H9 (cell line): ENCODE data around the gene LRP1B. TPM values are rescaled to one million over a fixed set of nuclear protein-coding genes. Genes with fewer than 3 reads are reported as not detected.

Experiments
- DNase-seq: peaks from one replicate; pipeline ENCODE4 v3.0.0-alpha.2; 2017
- H2AFZ ChIP-seq: one replicate; pipeline ENCODE4 v1.6.1; 2013; ENCODE audit warnings: mild to moderate bottlenecking, low read length, control low read depth, moderate library complexity
- H2AK5ac ChIP-seq: 2 replicates; pipeline ENCODE4 v1.6.1; 2013; ENCODE audit warnings: low read length, control low read depth, mixed read lengths; ENCODE audit not compliant: insufficient read length
- H2BK120ac ChIP-seq: one replicate; pipeline ENCODE4 v1.6.1; 2013; ENCODE audit warnings: low read depth, mild to moderate bottlenecking, low read length, control low read depth, inconsistent platforms; ENCODE audit not compliant: poor library complexity, severe bottlenecking
- H2BK12ac ChIP-seq: 2 replicates; pipeline ENCODE4 v1.6.1; 2013; ENCODE audit warnings: low read length, control low read depth, mixed read lengths, low read depth; ENCODE audit not compliant: insufficient read length
- H2BK15ac ChIP-seq: 2 replicates; pipeline ENCODE4 v1.6.1; 2013; ENCODE audit warnings: low read depth, low read length, control low read depth
- H2BK20ac ChIP-seq: one replicate; pipeline ENCODE4 v1.6.1; 2013; ENCODE audit warnings: low read depth, mild to moderate bottlenecking, low read length, control low read depth, inconsistent platforms; ENCODE audit not compliant: poor library complexity, severe bottlenecking
- H2BK5ac ChIP-seq: 2 replicates; pipeline ENCODE4 v1.6.1; 2013; ENCODE audit warnings: low read length, control low read depth, mixed read lengths; ENCODE audit not compliant: insufficient read length
- H3K14ac ChIP-seq: 2 replicates; pipeline ENCODE4 v1.6.1; 2013; ENCODE audit warnings: low read length, control low read depth; ENCODE audit not compliant: insufficient read depth
- H3K18ac ChIP-seq: 2 replicates; pipeline ENCODE4 v1.6.1; 2013; ENCODE audit warnings: low read depth, mild to moderate bottlenecking, mixed read lengths, low read length, control low read depth; ENCODE audit not compliant: insufficient read length
- H3K23ac ChIP-seq: 2 replicates; pipeline ENCODE4 v1.6.1; 2013; ENCODE audit warnings: low read length, control low read depth, mixed read lengths, low read depth; ENCODE audit not compliant: insufficient read length
- H3K23me2 ChIP-seq: 2 replicates; pipeline ENCODE4 v1.6.1; 2013; ENCODE audit warnings: low read depth, mild to moderate bottlenecking, mixed read lengths, low read length, control low read depth; ENCODE audit not compliant: insufficient read length, poor library complexity, severe bottlenecking
- H3K27ac ChIP-seq: 2 replicates; pipeline ENCODE4 v1.5.1; 2013; ENCODE audit warnings: low read length, control low read depth, mixed read lengths, low read depth; ENCODE audit not compliant: insufficient read length
- H3K27me3 ChIP-seq: 2 replicates; pipeline ENCODE4 v1.6.1; 2013; ENCODE audit warnings: low read length, control low read depth, inconsistent platforms; ENCODE audit not compliant: insufficient read depth
- H3K4ac ChIP-seq: 2 replicates; pipeline ENCODE4 v1.6.1; 2013; ENCODE audit warnings: low read depth, mild to moderate bottlenecking, control low read depth, inconsistent platforms, low read length, moderate library complexity
- H3K4me1 ChIP-seq: 2 replicates; pipeline ENCODE4 v1.6.1; 2013; ENCODE audit warnings: low read length, control low read depth, inconsistent platforms; ENCODE audit not compliant: insufficient read depth
- H3K4me2 ChIP-seq: 2 replicates; pipeline ENCODE4 v1.6.1; 2013; ENCODE audit warnings: low read length, control low read depth, mixed read lengths; ENCODE audit not compliant: insufficient read length, insufficient read depth
- H3K56ac ChIP-seq: 2 replicates; pipeline ENCODE4 v1.6.1; 2013; ENCODE audit warnings: low read depth, mild to moderate bottlenecking, mixed read lengths, low read length, control low read depth; ENCODE audit not compliant: insufficient read length
- H3K79me1 ChIP-seq: 2 replicates; pipeline ENCODE4 v1.6.1; 2013; ENCODE audit warnings: low read depth, mild to moderate bottlenecking, moderate library complexity, low read length, control low read depth, inconsistent platforms; ENCODE audit not compliant: insufficient read depth, poor library complexity, severe bottlenecking
- H3K79me2 ChIP-seq: 2 replicates; pipeline ENCODE4 v1.6.1; 2013; ENCODE audit warnings: low read length, control low read depth, inconsistent platforms; ENCODE audit not compliant: insufficient read depth
- H3K9ac ChIP-seq: 2 replicates; pipeline ENCODE4 v1.6.1; 2013; ENCODE audit warnings: low read length, control low read depth, mixed read lengths; ENCODE audit not compliant: insufficient read length; ENCODE audit errors: extremely low read depth
- H3K9me3 ChIP-seq: one replicate; pipeline ENCODE4 v1.6.1; 2013; ENCODE audit warnings: low read depth, low read length, inconsistent platforms; ENCODE audit not compliant: control insufficient read depth
- H3T11ph ChIP-seq: one replicate; pipeline ENCODE4 v1.6.1; 2013; ENCODE audit warnings: mild to moderate bottlenecking, low read length, control low read depth, inconsistent platforms
- H4K20me1 ChIP-seq: one replicate; pipeline ENCODE4 v1.6.1; 2013; ENCODE audit not compliant: control insufficient read depth, insufficient read length, insufficient read depth
- H4K5ac ChIP-seq: 2 replicates; pipeline ENCODE4 v1.6.1; 2013; ENCODE audit warnings: low read depth, mild to moderate bottlenecking, mixed read lengths, low read length, control low read depth; ENCODE audit not compliant: insufficient read length
- H4K8ac ChIP-seq: replicated peaks from 2 replicates; pipeline ENCODE4 v1.6.1; 2013; ENCODE audit warnings: low read length, control low read depth, mixed read lengths, low read depth; ENCODE audit not compliant: insufficient read length
- H4K91ac ChIP-seq: 2 replicates; pipeline ENCODE4 v1.6.1; 2013; ENCODE audit warnings: low read depth, mild to moderate bottlenecking, moderate library complexity, mixed read lengths, low read length, control low read depth; ENCODE audit not compliant: insufficient read length
- H3K27ac Mint-ChIP-seq, 3 experiments: 2 replicates in 2 of 3; 3 replicates in 1 of 3; pipeline ENCODE4 v1.8.0; 2020 to 2021; ENCODE audit warnings: mixed read lengths in 3 of 3, mild to moderate bottlenecking in 1 of 3, moderate library complexity in 1 of 3
- H3K27me3 Mint-ChIP-seq: 2 replicates; pipeline ENCODE4 v1.8.0; 2021; ENCODE audit warnings: low read depth, mild to moderate bottlenecking, moderate library complexity, mixed read lengths
- H3K36me3 Mint-ChIP-seq, 3 experiments: 2 replicates in 2 of 3; 3 replicates in 1 of 3; pipeline ENCODE4 v1.8.0; 2020 to 2021; ENCODE audit warnings: low read depth in 3 of 3, mixed read lengths in 3 of 3; ENCODE audit not compliant: insufficient read depth in 1 of 3
- H3K4me1 Mint-ChIP-seq, 2 experiments: 2 replicates each; pipeline ENCODE4 v1.8.0; 2020; ENCODE audit warnings: mixed read lengths in 2 of 2
- H3K4me3 Mint-ChIP-seq, 2 experiments: 2 replicates in 1 of 2; 3 replicates in 1 of 2; pipeline ENCODE4 v1.8.0; 2020 to 2021; ENCODE audit warnings: mild to moderate bottlenecking in 2 of 2, mixed read lengths in 2 of 2, moderate library complexity in 1 of 2
- H3K9me3 Mint-ChIP-seq, 2 experiments: 2 replicates in 1 of 2; 3 replicates in 1 of 2; pipeline ENCODE4 v1.8.0; 2020; ENCODE audit warnings: mild to moderate bottlenecking in 2 of 2, mixed read lengths in 2 of 2, moderate library complexity in 1 of 2
- total RNA-seq: library from RNA; stranded (reverse); gene quantifications from 2 replicates; pipeline ENCODE4 v1.2.1, GENCODE V29; 2021
- TF ChIP-seq, protein P1 (sequence below): fragments of 200-600 bp; sonication (generic); conservative IDR thresholded peaks from 3 replicates; pipeline ENCODE4 v1.8.0; 2021; ENCODE audit warnings: antibody characterized with exemption, mild to moderate bottlenecking

Gene LRP1B
- total RNA-seq, 1 experiment from 2014 or later, result not detected

DNA sequence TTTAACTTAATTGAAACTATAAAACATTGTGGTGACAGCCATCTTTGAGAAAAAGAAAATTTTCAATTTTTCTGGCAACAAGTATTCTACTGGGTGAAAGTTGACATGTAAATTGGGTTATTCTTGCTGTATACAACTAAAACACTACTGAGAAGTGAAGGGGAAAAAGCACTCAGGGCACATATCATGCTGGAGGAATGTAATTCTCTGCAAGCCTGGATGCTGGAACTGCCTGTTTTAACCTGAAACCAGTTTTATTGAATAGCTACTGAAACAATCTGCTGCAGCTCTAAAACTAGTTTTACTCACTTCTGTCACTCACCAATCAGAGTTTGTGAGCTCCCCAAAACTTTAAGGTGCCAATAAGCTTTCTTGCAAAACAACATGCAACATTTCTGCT lies 1136.0 kb downstream of the LRP1B start:
- Histone ChIP-seq H3T11ph (no peak overlapping the region), H3K27me3 (no peaks in the 10 kb centered on the region), H3K79me2 (no peaks in the 10 kb centered on the region), H2AK5ac (no peak overlapping the region), H3K23me2 (no peaks in the 10 kb centered on the region), H2BK20ac (no peak overlapping the region), H3K79me1 (no peaks in the 10 kb centered on the region), H2BK120ac (no peak overlapping the region), H3K4me2 (no peak overlapping the region), H3K4me1 (no peaks in the 10 kb centered on the region; the same call in 1 of the 2 replicates), H3K27ac (no peak overlapping the region), H3K56ac (no peak overlapping the region), H3K23ac (no peak overlapping the region), H3K9me3 (no peaks in the 10 kb centered on the region), H3K14ac (no peak overlapping the region), H4K20me1 (no peaks in the 10 kb centered on the region), H3K9ac (no peak overlapping the region), H2BK12ac (no peak overlapping the region), H2AFZ (no peak overlapping the region), H3K4ac (no peak overlapping the region), H2BK15ac (no peak overlapping the region), H4K91ac (no peak overlapping the region), H3K18ac (no peak overlapping the region), H2BK5ac (no peak overlapping the region), H4K5ac (no peak overlapping the region), H4K8ac (no peak overlapping the region)
- Mint-ChIP-seq H3K27ac (no peak overlapping the region), H3K27me3 (no peaks in the 10 kb centered on the region), H3K4me1 (peaks cover 18 to 22% of the 10 kb centered on the region in 2 experiments), H3K9me3 (no peaks in the 10 kb centered on the region), H3K36me3 (no peaks in the 10 kb centered on the region), H3K4me3 (no peak overlapping the region)
- TF ChIP-seq, protein P1, sequence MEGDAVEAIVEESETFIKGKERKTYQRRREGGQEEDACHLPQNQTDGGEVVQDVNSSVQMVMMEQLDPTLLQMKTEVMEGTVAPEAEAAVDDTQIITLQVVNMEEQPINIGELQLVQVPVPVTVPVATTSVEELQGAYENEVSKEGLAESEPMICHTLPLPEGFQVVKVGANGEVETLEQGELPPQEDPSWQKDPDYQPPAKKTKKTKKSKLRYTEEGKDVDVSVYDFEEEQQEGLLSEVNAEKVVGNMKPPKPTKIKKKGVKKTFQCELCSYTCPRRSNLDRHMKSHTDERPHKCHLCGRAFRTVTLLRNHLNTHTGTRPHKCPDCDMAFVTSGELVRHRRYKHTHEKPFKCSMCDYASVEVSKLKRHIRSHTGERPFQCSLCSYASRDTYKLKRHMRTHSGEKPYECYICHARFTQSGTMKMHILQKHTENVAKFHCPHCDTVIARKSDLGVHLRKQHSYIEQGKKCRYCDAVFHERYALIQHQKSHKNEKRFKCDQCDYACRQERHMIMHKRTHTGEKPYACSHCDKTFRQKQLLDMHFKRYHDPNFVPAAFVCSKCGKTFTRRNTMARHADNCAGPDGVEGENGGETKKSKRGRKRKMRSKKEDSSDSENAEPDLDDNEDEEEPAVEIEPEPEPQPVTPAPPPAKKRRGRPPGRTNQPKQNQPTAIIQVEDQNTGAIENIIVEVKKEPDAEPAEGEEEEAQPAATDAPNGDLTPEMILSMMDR, result no peak
- DNase-seq, result no peak
